Measurements from ENCODE around the gene HCRT.

Gene HCRT

DNA sequence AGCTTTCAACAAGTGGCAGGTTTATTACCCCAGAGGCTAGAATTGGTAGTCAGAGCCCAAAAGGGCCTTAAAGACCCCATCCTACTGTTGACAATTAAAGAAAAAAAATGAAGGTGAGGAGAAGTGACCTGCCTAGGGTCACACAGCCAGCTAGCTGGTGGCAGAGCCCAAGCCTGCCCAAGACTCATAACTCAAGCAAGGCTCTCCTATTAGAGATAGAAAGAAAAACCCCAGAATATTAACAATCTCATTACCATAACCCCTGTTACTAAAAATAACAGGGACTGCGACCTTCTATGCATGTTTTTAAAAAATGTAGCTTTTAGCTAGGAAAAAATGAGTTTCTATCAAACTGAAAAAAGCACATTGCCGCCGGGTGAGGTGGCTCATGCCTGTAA, 48.6 kb downstream of the HCRT start:
- DNase-seq, result no peak

DNA sequence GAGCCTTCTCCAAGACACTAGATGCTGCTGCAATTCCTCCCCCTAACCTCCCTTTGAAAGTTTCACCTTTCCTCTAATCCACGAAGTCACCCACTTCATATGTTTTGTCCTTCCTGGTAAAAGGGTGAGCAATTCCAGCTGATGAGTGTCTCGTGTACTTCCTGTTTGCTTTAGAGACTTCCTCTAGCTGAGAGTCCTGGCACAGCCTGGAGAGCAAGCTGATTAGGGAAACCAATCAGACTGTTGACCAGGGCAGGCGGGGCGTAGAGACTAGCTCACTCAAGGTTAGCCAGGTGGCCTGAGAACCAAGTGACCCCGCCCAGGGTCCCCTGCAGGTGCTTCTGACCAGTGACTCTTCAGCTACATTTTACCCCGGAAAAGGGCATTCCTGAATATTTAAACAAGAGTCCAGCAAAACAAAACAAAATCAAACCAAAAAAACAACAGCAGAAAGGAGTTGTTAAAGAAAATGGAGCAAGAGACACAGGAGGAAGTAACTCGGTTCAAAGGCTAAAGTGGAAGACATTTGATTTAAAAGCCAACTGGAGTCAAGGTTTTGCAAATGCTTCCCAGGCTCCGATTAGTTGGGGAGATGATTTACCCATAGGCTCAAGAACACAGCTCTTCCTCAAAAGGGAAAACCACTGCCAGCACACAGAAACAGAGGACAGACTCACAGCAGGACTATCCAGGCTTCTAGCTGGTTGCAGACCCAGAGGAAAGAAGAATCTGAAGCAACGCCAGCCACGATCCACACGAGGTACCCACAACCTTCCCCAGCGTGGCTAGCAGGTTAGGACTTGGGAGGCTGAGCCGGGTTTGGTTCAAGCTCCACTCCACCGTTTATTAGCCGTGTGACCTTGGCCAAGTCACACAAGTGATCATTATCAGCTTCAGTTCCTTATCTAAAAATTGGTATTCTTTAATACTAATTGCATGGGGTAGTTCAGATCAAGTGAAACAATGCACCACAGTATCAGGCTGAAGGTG, 49.3 kb downstream of the HCRT start:
- peak; percentile 24 for DNase-seq

DNA sequence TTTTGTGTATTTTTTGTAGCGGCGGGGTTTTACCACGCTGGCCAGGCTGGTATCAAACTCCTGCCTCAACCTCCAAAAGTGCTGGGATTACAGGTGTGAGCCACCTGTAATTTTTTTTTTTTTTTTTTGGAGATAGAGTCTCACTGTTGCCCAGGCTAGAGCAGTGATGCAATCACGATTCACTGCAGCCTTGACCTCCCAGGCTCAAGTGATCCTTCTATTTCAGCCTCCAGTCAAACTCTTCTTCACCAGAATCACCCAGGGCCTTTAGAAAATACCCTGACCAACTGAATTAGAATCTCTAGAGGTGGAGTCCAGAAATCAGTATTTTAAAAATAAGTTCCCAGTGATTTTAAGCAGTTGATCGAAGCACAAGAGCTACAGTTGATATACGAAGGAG, 50.1 kb downstream of the HCRT start:
- DNase-seq, result no peak
